8988T (cell line): ENCODE results near the gene DNAJC16.
"Not testable (repeated sequence)": the region's sequence is repeated elsewhere in the genome, so short reads cannot be mapped to it uniquely, and the experiment has no call there.

Experiments
- DNase-seq: peaks from one replicate; pipeline ENCODE4 v3.0.0; 2011

DNAJC16 gene

GRCh38 chr1:15507278-15507677, 19.4 kb upstream of the DNAJC16 start:
- DNase-seq: no peak

GRCh38 chr1:15508700-15509487, 17.8 kb upstream of the DNAJC16 start:
- no peak for DNase-seq

DNA sequence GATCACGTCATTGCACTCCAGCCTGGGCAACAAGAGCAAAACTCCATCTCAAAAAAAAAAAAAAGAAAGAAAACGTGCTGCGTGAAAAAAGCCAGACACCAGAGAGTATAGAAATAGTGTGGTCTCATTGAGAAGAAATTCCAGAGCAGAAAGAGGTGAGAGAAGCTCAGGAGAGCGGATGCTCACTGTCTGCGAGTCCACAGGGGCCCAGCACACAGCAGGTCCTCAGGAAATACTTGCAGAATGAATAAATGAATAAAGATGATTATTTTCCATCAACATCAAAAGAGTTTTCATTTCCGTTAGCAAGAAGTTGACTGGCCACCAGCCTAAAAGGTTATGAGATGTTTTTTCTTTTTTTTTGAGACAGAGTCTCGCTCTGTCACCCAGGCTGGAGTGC, 17.1 kb upstream of the DNAJC16 start:
- DNase-seq: no peak

- DNase-seq: no peak
Measured at GRCh38 chr1:15510611-15511405, 15.8 kb upstream of the DNAJC16 start.

DNA sequence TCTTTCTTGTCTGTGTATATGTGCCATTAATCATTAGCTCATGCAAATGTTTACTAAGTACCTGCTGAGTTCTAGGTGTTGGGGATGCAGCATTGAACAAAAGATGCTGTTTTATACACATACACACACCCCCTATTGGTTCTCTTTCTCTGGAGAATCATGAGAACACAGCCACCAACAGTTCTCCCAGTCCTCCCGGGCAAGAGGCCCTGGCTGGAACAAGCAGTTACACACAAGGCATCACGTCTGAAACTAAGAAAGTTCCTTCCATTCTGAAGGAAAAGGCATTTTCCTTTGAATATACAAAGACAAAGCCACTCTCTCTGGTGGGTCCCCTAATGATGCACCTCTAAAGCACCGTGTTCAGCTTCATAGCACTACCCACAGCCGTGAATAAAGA, 13.5 kb upstream of the DNAJC16 start:
- DNase-seq: no peak

DNA sequence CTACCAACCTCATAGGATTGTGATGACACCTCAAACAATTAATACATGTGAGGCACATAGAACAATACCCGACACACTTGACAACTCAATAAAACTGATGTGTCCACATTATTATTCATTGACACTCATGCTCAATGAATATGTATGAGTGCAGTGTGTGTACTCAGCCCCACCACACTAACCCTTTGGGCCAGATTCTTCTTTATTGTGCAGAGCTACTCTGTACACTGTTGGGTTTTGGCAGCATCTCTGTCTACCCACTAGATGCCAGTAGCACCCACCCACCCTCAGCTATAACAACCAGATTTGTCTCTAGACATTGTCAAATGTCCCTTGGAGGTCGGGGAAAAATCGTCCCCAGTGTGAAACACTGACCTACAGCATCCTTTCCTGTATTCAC, 12.7 kb upstream of the DNAJC16 start:
- DNase-seq: no peak

GRCh38 chr1:15514557-15514956, 12.1 kb upstream of the DNAJC16 start:
- DNase-seq: not testable (repeated sequence)

DNA sequence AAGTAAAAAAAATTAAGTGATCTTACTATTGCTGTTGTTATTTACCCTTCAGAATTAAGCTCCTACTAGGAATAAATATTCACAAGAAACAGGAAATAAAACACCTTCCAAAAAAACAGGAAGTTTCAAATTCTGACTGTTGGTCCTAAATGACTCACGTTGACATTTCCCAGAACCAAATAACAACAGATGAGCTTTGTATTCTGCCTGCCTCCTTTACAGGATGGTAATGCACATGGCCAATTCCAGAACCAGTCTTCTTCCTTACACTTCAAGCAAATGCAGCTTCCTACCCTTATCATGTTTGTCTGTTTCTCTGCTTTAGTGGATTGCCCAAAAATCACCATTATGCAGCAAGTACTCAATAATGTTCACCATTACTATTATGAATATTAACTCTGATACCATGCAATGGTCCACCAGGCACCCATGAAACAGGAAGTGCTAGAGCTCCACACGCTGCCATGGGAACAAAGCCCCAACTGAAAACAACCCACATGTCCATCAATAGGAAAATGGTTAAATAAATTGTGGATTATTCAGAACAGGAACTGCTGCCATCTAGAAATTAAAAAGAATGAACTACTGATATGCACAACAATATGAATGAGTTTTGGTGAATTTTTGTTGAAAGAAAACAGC, 11.5 kb upstream of the DNAJC16 start:
- no peak for DNase-seq

GRCh38 chr1:15519625-15520024, 7.0 kb upstream of the DNAJC16 start:
- no peak for DNase-seq

DNA sequence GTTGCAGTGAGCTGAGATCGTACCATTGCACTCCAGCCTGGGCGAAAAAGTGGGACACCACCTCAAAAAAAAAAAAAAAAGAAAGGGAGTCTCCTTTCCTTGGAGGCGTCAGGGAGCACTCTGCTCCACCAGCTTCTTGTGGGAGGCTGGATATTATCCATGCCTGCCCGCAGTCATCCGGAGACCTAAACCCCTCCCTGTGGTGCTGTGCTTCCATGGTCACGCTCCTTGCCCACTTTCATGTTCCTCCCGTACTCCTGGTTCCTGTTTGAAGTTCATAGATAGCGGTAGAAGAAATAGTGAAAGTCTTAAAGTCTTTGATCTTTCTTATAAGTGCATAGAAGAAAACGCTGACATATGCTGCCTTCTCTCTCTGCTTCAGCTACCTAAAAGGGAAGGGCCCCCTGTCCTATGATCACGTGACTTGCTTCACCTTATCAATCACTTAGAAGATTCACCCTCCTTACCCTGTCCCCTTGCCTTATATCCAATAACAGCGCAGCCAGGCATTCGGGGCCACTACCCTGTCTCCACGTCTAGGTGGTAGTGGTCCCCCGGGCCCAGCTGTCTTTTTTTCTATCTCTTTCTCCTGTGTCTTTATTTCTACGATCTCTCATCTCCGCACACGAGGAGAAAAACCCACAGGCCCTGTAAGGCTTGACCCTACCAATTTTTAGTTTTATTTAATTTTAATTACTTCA, 5.3 kb upstream of the DNAJC16 start:
- DNase-seq: not testable (repeated sequence)

- no peak for DNase-seq
Measured at GRCh38 chr1:15522551-15522950, 4.1 kb upstream of the DNAJC16 start.

- DNase-seq: no peak
Measured at GRCh38 chr1:15523104-15524020, 3.3 kb upstream of the DNAJC16 start.

GRCh38 chr1:15524021-15524282, 2.7 kb upstream of the DNAJC16 start, which contains the start of gene CASP9:
Gene CASP9 (minus strand): TSS chr1:15524215. CDS start chr1:15524200, 15 bp downstream.
- peak; percentile 28 for DNase-seq

DNA sequence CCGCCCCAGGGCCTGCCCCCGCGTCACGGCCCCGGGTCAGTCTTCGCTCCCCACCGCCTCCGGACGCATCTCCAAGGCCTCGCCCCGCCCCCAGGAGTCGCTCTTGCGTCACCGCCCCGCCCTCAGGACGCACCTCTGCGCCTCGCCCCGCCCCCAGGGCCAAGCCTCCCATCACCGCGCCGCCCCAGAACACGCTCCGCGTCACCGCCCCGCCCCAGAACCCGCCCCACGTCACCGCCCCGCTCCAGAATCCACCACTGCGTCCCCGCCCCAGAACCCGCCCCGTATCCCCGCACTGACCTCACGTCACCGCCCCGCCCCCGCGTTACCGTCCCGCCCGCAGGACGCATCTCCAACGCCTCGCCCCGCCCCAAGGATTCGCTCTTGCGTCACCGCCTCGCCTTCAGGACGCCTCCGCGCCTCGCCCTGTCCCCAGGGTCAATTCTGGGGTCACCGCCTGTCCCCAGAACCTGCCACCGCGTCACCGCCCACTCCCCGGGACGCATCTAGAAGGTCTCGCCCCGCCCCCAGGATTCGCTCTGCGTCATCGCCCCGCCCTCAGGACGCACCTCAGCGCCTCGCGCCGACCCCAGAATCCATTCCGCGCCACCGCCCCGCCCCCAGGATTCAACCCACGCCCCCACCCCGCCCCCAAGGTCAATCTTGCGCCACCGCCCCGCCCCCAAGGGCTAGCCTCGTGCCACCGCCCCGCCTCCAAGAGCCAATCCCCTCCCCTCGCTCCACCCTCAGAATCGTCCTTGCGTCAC, 2.2 kb upstream of the DNAJC16 start:
- peak; percentile 73 for DNase-seq

DNA sequence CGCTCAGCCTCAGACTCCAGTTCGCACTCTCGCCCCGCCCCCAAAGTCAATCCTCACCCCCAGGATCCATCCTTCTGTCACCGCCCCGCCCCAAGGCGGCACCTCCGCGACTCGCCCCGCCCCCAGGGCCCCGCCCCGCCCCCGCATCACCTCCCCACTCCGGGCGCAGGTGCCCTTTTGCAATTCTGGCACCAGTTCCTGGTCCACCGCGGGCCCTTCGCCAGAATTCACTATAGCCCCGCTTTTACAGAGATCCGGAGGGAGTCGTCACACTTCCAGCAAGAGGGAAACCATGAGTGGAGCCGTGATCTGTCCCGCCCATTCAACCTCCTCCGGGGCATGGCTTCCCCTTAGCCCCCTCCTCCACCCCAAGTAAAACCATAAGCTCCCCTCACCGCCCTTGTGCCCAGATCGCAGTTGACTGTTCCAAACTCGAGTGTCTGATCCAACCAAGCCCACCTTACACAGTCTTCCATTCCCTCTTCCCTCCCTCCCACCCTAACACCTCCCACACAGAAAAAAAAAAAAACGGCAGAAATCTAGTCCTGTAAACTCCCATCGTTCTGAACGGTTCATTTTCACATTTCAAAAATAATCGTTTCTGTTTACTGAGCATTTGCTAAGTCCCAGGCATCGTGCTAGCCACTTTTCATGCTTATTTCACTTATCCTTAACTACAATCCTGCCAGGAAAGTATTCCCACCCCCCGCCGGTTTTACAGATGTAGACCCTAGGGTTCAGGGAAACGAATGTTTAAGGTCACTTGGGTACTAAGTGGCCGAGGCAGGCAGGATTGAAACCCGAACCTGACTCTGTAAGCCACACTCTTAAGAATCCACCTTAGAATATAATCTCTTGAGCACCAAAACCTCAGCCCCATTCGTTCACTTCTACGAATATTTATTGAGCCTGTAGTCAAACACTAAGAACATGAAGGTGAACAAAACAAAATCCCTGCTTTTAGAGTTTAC, 1.3 kb upstream of the DNAJC16 start:
- DNase-seq: peak; percentile 75

DNA sequence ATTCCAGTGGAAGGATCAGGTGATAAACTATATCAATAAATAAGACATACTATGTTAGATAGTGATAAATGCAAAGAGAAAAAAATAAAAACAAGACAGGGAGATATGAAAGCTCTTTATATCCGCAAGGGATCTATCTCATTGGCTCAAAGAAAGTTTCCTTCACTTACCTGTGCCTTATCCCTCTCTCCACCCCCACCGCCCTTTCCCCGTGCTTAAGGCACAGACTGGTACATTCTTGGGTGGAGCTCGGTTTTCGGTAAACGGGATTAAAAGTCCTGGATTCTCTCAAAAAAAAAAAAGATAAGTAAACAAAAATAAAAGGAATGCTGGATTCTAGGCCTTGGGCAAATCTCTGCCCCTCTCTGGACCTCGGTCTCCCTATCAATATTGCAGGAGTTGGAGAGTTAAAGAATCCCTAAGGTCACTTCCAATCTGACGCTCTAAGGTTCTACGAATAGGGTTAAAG, 593 bp upstream of the DNAJC16 start:
- no peak for DNase-seq

- DNase-seq: no peak
Measured at GRCh38 chr1:15531003-15531402, 4.4 kb downstream of the DNAJC16 start.

GRCh38 chr1:15531682-15532081, 5.0 kb downstream of the DNAJC16 start:
- DNase-seq: no peak

DNA sequence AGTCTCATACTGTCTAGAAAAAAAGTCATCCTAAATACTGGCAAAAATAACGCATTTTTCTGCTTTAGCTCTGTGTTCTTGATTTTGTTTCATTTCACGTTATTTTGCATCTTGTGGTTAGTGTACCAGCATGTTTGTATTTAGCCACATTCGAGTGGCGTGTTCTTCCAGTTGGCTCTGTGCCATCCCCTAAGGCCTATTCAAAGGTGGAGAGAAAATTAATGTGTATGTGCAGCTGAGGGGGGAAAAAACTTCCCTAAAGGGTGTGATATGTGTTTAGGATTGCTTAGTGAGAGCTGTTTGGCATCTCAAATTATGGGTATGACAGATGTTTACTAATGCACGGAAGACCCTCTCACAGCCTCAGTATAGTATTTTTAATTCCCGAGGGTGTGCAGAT, 12.1 kb downstream of the DNAJC16 start:
- DNase-seq: no peak

GRCh38 chr1:15540186-15540585, 13.5 kb downstream of the DNAJC16 start:
- no peak for DNase-seq
